IMR-90 (cell line): ENCODE data around the gene TMEM168. TPM values are rescaled to one million over a fixed set of nuclear protein-coding genes. Genes with fewer than 3 reads are reported as not detected.
A peak's percentile ranks its signal among the peaks of the same experiment; 100 is the strongest.

Source experiments
- ATAC-seq: fragments of 200-7000 bp; cut with Tn5 transposase; 2 replicates; pipeline ENCODE4 v1.9.1; 2020; ENCODE audit warnings: low read depth, mild to moderate bottlenecking, moderate library complexity
- BruUV-seq: library from RNA; stranded (reverse); fragments of 400-500 nt; replicated peaks from 2 replicates; lab custom pipeline; 2021; lab: Mats Ljungman, UMichigan
- CTCF ChIA-PET: fragments of 300-600 bp; formaldehyde crosslinking; extraction: SDS; loops from one replicate; lab custom pipeline; 2021; ENCODE audit warnings: antibody characterized with exemption; lab: Yijun Ruan, JAX
- POLR2A ChIA-PET: fragments of 300-600 bp; sonication (Branson Sonifier 250); formaldehyde crosslinking; loops from one replicate; lab custom pipeline; 2022; ENCODE audit warnings: antibody characterized with exemption; ENCODE audit not compliant: unreplicated experiment; lab: Charles Lee
- DNase-seq: peaks from one replicate; pipeline ENCODE4 v3.0.0; 2013
- H2AFZ ChIP-seq: replicated peaks from 2 replicates; pipeline ENCODE3; 2013; ENCODE audit warnings: low read length, mild to moderate bottlenecking; ENCODE audit not compliant: poor library complexity
- H2AK5ac ChIP-seq: 2 replicates; pipeline ENCODE4 v1.6.1; 2013; ENCODE audit warnings: low read depth, low read length, inconsistent platforms
- H2AK9ac ChIP-seq: replicated peaks from 2 replicates; pipeline ENCODE3; 2013; ENCODE audit warnings: mild to moderate bottlenecking, low read depth, low read length, moderate library complexity; ENCODE audit not compliant: poor library complexity
- H2BK120ac ChIP-seq: 2 replicates; pipeline ENCODE4 v1.6.1; 2013; ENCODE audit warnings: low read depth, low read length, inconsistent platforms
- H2BK15ac ChIP-seq: 3 replicates; pipeline ENCODE4 v1.6.1; 2013; ENCODE audit warnings: low read depth, low read length, inconsistent platforms
- H2BK20ac ChIP-seq: 2 replicates; pipeline ENCODE4 v1.6.1; 2013; ENCODE audit warnings: low read depth, mild to moderate bottlenecking, inconsistent platforms, low read length, moderate library complexity
- H2BK5ac ChIP-seq: 2 replicates; pipeline ENCODE4 v1.6.1; 2013; ENCODE audit warnings: mild to moderate bottlenecking, low read depth, low read length, inconsistent platforms; ENCODE audit not compliant: poor library complexity, severe bottlenecking
- H3K14ac ChIP-seq: replicated peaks from 2 replicates; pipeline ENCODE4 v1.6.1; 2013; ENCODE audit warnings: low read depth, low read length, inconsistent platforms
- H3K18ac ChIP-seq: 2 replicates; pipeline ENCODE4 v1.6.1; 2013; ENCODE audit warnings: low read depth, low read length, control low read depth
- H3K23ac ChIP-seq: 2 replicates; pipeline ENCODE4 v1.6.1; 2013; ENCODE audit warnings: low read depth, low read length, inconsistent platforms
- H3K27ac ChIP-seq: 2 replicates; pipeline ENCODE4 v1.5.1; 2013; ENCODE audit warnings: mild to moderate bottlenecking, control low read depth, low read length; ENCODE audit not compliant: insufficient read depth
- H3K27me3 ChIP-seq: 2 replicates; pipeline ENCODE4 v1.6.1; 2013; ENCODE audit warnings: low read length; ENCODE audit not compliant: control insufficient read depth, insufficient read depth
- H3K36me3 ChIP-seq: 2 replicates; pipeline ENCODE4 v1.6.1; 2013; ENCODE audit warnings: low read length, mixed read lengths; ENCODE audit not compliant: control insufficient read depth, insufficient read depth
- H3K4ac ChIP-seq: 2 replicates; pipeline ENCODE4 v1.6.1; 2013; ENCODE audit warnings: low read depth, low read length, inconsistent platforms
- H3K4me1 ChIP-seq: 2 replicates; pipeline ENCODE4 v1.6.1; 2013; ENCODE audit warnings: low read length, mixed read lengths; ENCODE audit not compliant: control insufficient read depth, insufficient read depth
- H3K4me2 ChIP-seq: 2 replicates; pipeline ENCODE4 v1.6.1; 2013; ENCODE audit warnings: low read depth, mild to moderate bottlenecking, control low read depth, low read length, moderate library complexity
- H3K4me3 ChIP-seq: 2 replicates; pipeline ENCODE4 v1.5.1; 2013; ENCODE audit warnings: low read depth, mild to moderate bottlenecking, control low read depth, low read length, moderate library complexity; ENCODE audit not compliant: insufficient read depth
- H3K56ac ChIP-seq: 2 replicates; pipeline ENCODE4 v1.6.1; 2013; ENCODE audit warnings: low read length, inconsistent platforms; ENCODE audit not compliant: insufficient read depth; ENCODE audit errors: extremely low read depth
- H3K79me1 ChIP-seq, 2 experiments: 2 replicates each; pipeline ENCODE4 v1.6.1; 2013; ENCODE audit warnings: low read length in 2 of 2, inconsistent platforms in 1 of 2, low read depth in 1 of 2
- H3K9ac ChIP-seq: 2 replicates; pipeline ENCODE4 v1.6.1; 2013; ENCODE audit warnings: low read depth, low read length, control low read depth
- H3K9me1 ChIP-seq: 2 replicates; pipeline ENCODE4 v1.6.1; 2013; ENCODE audit warnings: low read length, inconsistent platforms; ENCODE audit not compliant: insufficient read depth
- H3K9me3 ChIP-seq: 2 replicates; pipeline ENCODE4 v1.6.1; 2013; ENCODE audit warnings: low read length; ENCODE audit not compliant: control insufficient read depth, insufficient read depth
- H4K20me1 ChIP-seq: 2 replicates; pipeline ENCODE4 v1.6.1; 2013; ENCODE audit warnings: low read length, inconsistent platforms; ENCODE audit not compliant: insufficient read depth
- H4K5ac ChIP-seq: 2 replicates; pipeline ENCODE4 v1.6.1; 2013; ENCODE audit warnings: mild to moderate bottlenecking, low read depth, low read length, control low read depth
- H4K8ac ChIP-seq, 2 experiments: 2 replicates each; pipeline ENCODE4 v1.6.1; 2013; ENCODE audit warnings: low read depth in 2 of 2, low read length in 2 of 2, control low read depth in 1 of 2, inconsistent platforms in 1 of 2
- H4K91ac ChIP-seq: 2 replicates; pipeline ENCODE4 v1.6.1; 2013; ENCODE audit warnings: low read depth, low read length, inconsistent platforms; ENCODE audit not compliant: insufficient read depth
- FOS ChIP-seq: fragments of 150-350 bp; IDR thresholded peaks from 2 replicates; pipeline ENCODE4 v1.6.1; 2016; ENCODE audit warnings: low read depth, low read length
- WGBS, 2 experiments: methylation state at CpG; one replicate each; pipeline versions ENCODE4 v1.1.5 to v1.1.7; 2013; ENCODE audit warnings: missing lambda C conversion rate in 2 of 2; ENCODE audit not compliant: insufficient read length in 1 of 2; ENCODE audit errors: extremely low coverage in 2 of 2; 5-methylcytosine and 5-hydroxymethylcytosine counted together
- dilution Hi-C: fragments of 300-500 bp; cut with HindIII; formaldehyde crosslinking; loops from one replicate; pipeline ENCODE4 v1.14.3; 2018; ENCODE audit warnings: low sequenced_read_pairs; ENCODE audit not compliant: unreplicated experiment
- in situ Hi-C: fragments of 300-500 bp; cut with MboI; formaldehyde crosslinking; loops from 3 replicates; pipeline ENCODE4 v1.14.3; 2019; ENCODE audit warnings: low sequenced_read_pairs, inconsistent platforms, mixed read lengths
- intact Hi-C: fragments of 100-400 bp; cut with micrococcal nuclease; formaldehyde crosslinking; loops from 2 replicates; pipeline ENCODE4 v1.10.0; 2022
- polyA plus RNA-seq, 3 experiments: library from polyadenylated mRNA; depleted of rRNA; stranded (reverse); fragments of >200 nt; gene quantifications; 2 replicates each; pipeline ENCODE4 v1.2.3, GENCODE V29; 2012; ENCODE audit warnings: low replicate concordance in 1 of 3
- total RNA-seq: library from RNA; depleted of rRNA; stranded (reverse); fragments of >200 nt; gene quantifications from 2 replicates; pipeline ENCODE4 v1.2.3, GENCODE V29; 2012
- TF ChIP-seq, protein P1 (sequence below): fragments of 150-350 bp; IDR thresholded peaks from 2 replicates; pipeline ENCODE4 v1.6.1; 2017; ENCODE audit warnings: mild to moderate bottlenecking, antibody characterized with exemption, low read length, low read depth

Gene TMEM168
- total and polyA plus RNA-seq, 2 of the 4 experiments (the other 2 are of a cell fraction), result 17.7 to 22.9 TPM

- H3K4me1 ChIP-seq, result peaks cover 7% of the 10 kb centered on the region
- peaks cover 16 to 25% of the 10 kb centered on the region in 2 experiments for H3K79me1 ChIP-seq
- ChIA-PET POLR2A (interaction anchor here (0.6 to 1.9 kb wide), 2 partner anchors 10 to 246 kb away, joined by 6 to 8 read pairs; partner anchors contain the start of gene TMEM168), CTCF (no interaction called here)
- H2BK5ac ChIP-seq, result peak overlapping the region; percentile 32
- H3K14ac ChIP-seq, result no peak overlapping the region
- peaks cover 2% of the 10 kb centered on the region; the same call in 1 of the 2 replicates for H3K36me3 ChIP-seq
- H2BK20ac ChIP-seq, result no peak overlapping the region
- no peak overlapping the region for H3K4ac ChIP-seq
- H2AK5ac ChIP-seq, result no peak overlapping the region
- H3K27ac ChIP-seq, result no peak overlapping the region
- no peak overlapping the region for H2BK15ac ChIP-seq
- no TSS peak for BruUV-seq
- in situ Hi-C loops (no loop called here), intact Hi-C loops (loop anchor here (10.0 kb wide), 1 partner anchor 205 kb away; no protein-coding TSS in a partner anchor), dilution Hi-C loops (no loop called here)
- H3K9ac ChIP-seq, result no peak overlapping the region
- H3K4me2 ChIP-seq, result peak overlapping the region; percentile 36; the same call in 1 of the 2 replicates
- H3K56ac ChIP-seq, result no peak overlapping the region
- no peak overlapping the region for H4K8ac ChIP-seq
- H4K5ac ChIP-seq, result no peak overlapping the region
- peak; percentile 84 for ATAC-seq
- H3K27me3 ChIP-seq, result no peaks in the 10 kb centered on the region
- H2AFZ ChIP-seq, result no peak overlapping the region
- H3K23ac ChIP-seq, result no peak overlapping the region
- H4K20me1 ChIP-seq, result no peaks in the 10 kb centered on the region
- no peak overlapping the region for H2BK120ac ChIP-seq
- peaks cover 6% of the 10 kb centered on the region; the same call in 1 of the 2 replicates for H3K9me1 ChIP-seq
- TF ChIP-seq, protein P1, sequence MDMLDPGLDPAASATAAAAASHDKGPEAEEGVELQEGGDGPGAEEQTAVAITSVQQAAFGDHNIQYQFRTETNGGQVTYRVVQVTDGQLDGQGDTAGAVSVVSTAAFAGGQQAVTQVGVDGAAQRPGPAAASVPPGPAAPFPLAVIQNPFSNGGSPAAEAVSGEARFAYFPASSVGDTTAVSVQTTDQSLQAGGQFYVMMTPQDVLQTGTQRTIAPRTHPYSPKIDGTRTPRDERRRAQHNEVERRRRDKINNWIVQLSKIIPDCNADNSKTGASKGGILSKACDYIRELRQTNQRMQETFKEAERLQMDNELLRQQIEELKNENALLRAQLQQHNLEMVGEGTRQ, result no peak
- peak; percentile 45; the same call in 1 of the 2 replicates for TF ChIP-seq FOS
- H3K18ac ChIP-seq, result no peak overlapping the region
- no peak overlapping the region for H4K91ac ChIP-seq
- no peaks in the 10 kb centered on the region for H3K9me3 ChIP-seq
- H2AK9ac ChIP-seq, result no peak overlapping the region
- peak; percentile 65 for DNase-seq
- WGBS, 2 experiments, result 60% methylated on average over 1 of the region's 4 CpGs; no CpG with 5 or more reads in 1 of the 2 experiments
- H3K4me3 ChIP-seq, result no peak overlapping the region
Observed at GRCh38 chr7:112779667-112780066, 10.5 kb downstream of the TMEM168 start.
